ENCODE measurements around the gene UBE2G2. TPM values are rescaled to one million over a fixed set of nuclear protein-coding genes. Genes with fewer than 3 reads are reported as not detected.

The UBE2G2 gene
- total RNA-seq, 6 donors from 2014 or later: 74.4 to 218 (median 80.1) TPM

DNA sequence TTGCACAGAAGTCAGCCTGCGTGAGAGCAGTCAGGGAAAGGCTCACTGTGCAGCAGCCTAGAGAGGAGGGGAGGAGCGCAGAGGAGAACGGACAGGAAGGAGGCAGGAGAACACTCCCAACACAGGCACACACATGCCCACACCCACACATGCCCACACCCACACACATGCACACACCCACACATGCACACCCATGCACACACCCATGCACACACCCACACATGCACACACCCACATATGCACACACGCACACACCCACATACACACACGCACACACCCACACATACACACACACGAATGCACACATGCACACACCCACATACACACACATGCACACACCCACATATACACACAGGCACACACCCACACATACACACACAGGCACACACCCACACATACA is 9.2 kb upstream of the UBE2G2 start:
- 82 to 91% methylated on average over 6 of the region's 6 CpGs for WGBS, 2 donors
- Histone ChIP-seq H3K27ac (no peak overlapping the region), H3K4me1 (peaks cover 0 to 9% (median 4%) of the 10 kb centered on the region in 4 donors), H3K36me3 (peaks cover 13 to 68% (median 54%) of the 10 kb centered on the region in 4 donors), H3K9me3 (no peaks in the 10 kb centered on the region), H3K4me3 (no peak overlapping the region), H3K27me3 (no peaks in the 10 kb centered on the region)
- ATAC-seq (ENCODE audit: low FRiP score in 2 of 2) (no peak), DNase-seq (no peak)
- TF ChIP-seq POLR2AphosphoS5 (IDR thresholded peaks at IDR 0.05) (no peak), EP300 (IDR thresholded peaks at IDR 0.05) (no peak)

DNA sequence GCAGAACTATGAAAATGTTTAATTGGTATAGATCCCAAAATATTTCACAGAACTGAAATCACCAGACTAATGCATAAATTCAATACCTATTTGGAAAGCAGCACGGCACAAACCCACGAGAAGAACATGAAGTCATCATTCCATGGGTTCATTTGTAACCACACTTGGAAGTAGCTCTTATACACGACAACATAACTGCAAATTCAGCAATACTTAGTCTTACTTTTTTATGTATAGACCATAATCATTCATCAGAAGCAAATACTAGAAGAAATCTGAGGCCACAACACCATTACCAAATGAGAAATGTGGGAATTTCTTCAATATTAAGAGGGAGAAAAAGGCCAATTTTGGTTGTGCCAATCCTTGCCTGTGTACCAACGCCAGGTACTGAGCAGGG is 4.2 kb upstream of the UBE2G2 start:
- H3K27me3 ChIP-seq: no peaks in the 10 kb centered on the region
- ATAC-seq (ENCODE audit: low FRiP score in 2 of 2) (no peak), DNase-seq (no peak)
- WGBS, 2 donors: 85 to 91% methylated on average over 4 of the region's 4 CpGs
- peaks cover 9 to 13% (median 11%) of the 10 kb centered on the region in 4 donors for H3K4me1 ChIP-seq
- H3K9me3 ChIP-seq: no peaks in the 10 kb centered on the region
- peaks cover 13 to 70% (median 53%) of the 10 kb centered on the region in 4 donors for H3K36me3 ChIP-seq
- H3K4me3 ChIP-seq: no peak overlapping the region
- no peak overlapping the region for H3K27ac ChIP-seq
- TF ChIP-seq POLR2A (IDR thresholded peaks at IDR 0.05) (no peak), EP300 (IDR thresholded peaks at IDR 0.05) (no peak)

DNA sequence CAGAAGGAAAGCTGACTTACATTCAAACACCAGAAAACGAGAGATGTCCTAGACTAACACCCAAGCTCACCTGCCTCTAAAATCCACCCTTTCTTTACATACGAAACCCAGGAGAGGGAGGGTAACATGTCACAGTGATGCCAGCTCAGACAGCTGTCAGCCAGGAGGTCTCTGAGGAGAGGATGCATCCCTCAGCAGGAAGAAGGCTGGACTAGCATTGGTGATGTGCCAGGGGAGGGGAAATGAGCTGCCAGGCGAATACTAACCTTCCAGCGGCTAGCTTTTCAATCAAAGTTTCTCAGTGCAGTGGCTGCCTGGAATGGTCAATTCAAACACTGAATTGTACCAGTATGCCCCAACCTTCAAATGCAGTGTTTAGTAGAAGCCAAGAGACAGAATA is 3.6 kb upstream of the UBE2G2 start:
- TF ChIP-seq POLR2A (IDR thresholded peaks at IDR 0.05): no peak
- TF ChIP-seq EP300 (IDR thresholded peaks at IDR 0.05): no peak
- no peak for TF ChIP-seq POLR2AphosphoS5 (IDR thresholded peaks at IDR 0.05)
- TF ChIP-seq, protein P1, sequence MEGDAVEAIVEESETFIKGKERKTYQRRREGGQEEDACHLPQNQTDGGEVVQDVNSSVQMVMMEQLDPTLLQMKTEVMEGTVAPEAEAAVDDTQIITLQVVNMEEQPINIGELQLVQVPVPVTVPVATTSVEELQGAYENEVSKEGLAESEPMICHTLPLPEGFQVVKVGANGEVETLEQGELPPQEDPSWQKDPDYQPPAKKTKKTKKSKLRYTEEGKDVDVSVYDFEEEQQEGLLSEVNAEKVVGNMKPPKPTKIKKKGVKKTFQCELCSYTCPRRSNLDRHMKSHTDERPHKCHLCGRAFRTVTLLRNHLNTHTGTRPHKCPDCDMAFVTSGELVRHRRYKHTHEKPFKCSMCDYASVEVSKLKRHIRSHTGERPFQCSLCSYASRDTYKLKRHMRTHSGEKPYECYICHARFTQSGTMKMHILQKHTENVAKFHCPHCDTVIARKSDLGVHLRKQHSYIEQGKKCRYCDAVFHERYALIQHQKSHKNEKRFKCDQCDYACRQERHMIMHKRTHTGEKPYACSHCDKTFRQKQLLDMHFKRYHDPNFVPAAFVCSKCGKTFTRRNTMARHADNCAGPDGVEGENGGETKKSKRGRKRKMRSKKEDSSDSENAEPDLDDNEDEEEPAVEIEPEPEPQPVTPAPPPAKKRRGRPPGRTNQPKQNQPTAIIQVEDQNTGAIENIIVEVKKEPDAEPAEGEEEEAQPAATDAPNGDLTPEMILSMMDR (IDR thresholded peaks at IDR 0.05): no peak
- 76 to 79% methylated on average over 4 of the region's 4 CpGs for WGBS, 2 donors
- peaks cover 11 to 63% (median 48%) of the 10 kb centered on the region in 4 donors for H3K36me3 ChIP-seq

DNA sequence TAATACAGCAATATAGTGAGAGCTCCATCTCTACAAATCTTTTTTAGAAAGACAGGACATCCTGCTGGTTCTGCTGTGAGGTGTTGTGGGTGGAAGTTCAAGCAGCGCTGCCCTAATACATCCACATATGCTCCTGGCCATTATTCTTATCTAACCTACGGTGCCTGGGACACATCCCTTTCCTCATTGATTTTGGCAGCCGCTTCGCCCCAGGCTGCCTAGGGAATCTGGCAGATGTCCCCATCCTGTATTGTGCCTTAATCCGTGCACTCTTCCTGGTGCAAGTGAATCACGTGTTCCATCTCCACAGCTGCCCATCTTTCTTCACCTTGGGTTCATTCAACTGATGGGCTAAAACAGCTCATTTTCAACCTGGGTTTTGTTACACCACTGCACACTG is 3.1 kb upstream of the UBE2G2 start:
- H3K36me3 ChIP-seq: peaks cover 7 to 59% (median 44%) of the 10 kb centered on the region in 4 donors
- 77 to 89% methylated on average over 6 of the region's 6 CpGs for WGBS, 2 donors
- H3K4me1 ChIP-seq: peaks cover 20 to 24% (median 22%) of the 10 kb centered on the region in 4 donors
- no peak overlapping the region for H3K4me3 ChIP-seq
- no peak overlapping the region for H3K27ac ChIP-seq
- DNase-seq (no peak), ATAC-seq (ENCODE audit: low FRiP score in 2 of 2) (no peak)
- H3K9me3 ChIP-seq: no peaks in the 10 kb centered on the region
- no peaks in the 10 kb centered on the region for H3K27me3 ChIP-seq
- TF ChIP-seq POLR2A (IDR thresholded peaks at IDR 0.05): no peak
- TF ChIP-seq, protein P1 (IDR thresholded peaks at IDR 0.05): no peak
- TF ChIP-seq POLR2AphosphoS5 (IDR thresholded peaks at IDR 0.05): no peak
- TF ChIP-seq EP300 (IDR thresholded peaks at IDR 0.05): no peak

More for the DNA sequence above, 3.6 kb upstream of the UBE2G2 start:
- Histone ChIP-seq H3K27ac (no peak overlapping the region), H3K4me1 (peaks cover 15 to 19% (median 17%) of the 10 kb centered on the region in 4 donors), H3K9me3 (no peaks in the 10 kb centered on the region), H3K4me3 (no peak overlapping the region), H3K27me3 (no peaks in the 10 kb centered on the region)
- ATAC-seq (ENCODE audit: low FRiP score in 2 of 2) (no peak), DNase-seq (no peak)

DNA sequence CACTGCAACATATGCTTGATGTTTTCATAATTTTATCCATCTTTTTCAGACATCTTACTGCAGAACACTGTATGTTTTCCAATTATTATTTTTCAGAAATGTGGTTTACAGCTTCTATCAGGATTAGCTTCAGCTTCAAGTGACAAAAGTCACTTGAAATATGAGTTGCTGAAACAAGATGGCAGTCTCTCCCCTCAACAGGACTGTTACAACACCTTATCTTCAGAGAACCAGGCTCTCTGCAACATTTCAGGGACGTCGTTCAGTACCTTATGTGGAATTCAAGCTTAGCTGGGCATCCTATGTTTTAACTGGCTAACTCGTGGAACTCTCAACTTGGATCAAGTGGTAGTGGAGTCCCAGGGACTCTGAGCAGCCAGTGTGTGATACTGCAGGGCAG is 2.0 kb upstream of the UBE2G2 start:
- Histone ChIP-seq H3K36me3 (peaks cover 3 to 48% (median 38%) of the 10 kb centered on the region in 4 donors), H3K27ac (no peak overlapping the region), H3K4me1 (peaks cover 26 to 34% (median 29%) of the 10 kb centered on the region in 4 donors), H3K27me3 (no peaks in the 10 kb centered on the region), H3K4me3 (no peak overlapping the region), H3K9me3 (no peaks in the 10 kb centered on the region)
- WGBS, 2 donors: 61 to 74% methylated on average over 3 of the region's 3 CpGs
- TF ChIP-seq POLR2AphosphoS5 (IDR thresholded peaks at IDR 0.05) (no peak), EP300 (IDR thresholded peaks at IDR 0.05) (no peak), POLR2A (IDR thresholded peaks at IDR 0.05) (no peak)
- TF ChIP-seq, protein P1 (IDR thresholded peaks at IDR 0.05): no peak
- ATAC-seq (ENCODE audit: low FRiP score in 2 of 2) (no peak), DNase-seq (no peak)

Data from upper lobe of left lung (tissue), 6 donors.